G401.6 (cell line): Measurements from ENCODE around the gene USP24.

Source experiments
- FAIRE-seq: peaks from 2 replicates; lab custom pipeline; 2012; peaks lifted over from hg19 to GRCh38; lab: Jason Lieb, UNC

USP24 gene

DNA sequence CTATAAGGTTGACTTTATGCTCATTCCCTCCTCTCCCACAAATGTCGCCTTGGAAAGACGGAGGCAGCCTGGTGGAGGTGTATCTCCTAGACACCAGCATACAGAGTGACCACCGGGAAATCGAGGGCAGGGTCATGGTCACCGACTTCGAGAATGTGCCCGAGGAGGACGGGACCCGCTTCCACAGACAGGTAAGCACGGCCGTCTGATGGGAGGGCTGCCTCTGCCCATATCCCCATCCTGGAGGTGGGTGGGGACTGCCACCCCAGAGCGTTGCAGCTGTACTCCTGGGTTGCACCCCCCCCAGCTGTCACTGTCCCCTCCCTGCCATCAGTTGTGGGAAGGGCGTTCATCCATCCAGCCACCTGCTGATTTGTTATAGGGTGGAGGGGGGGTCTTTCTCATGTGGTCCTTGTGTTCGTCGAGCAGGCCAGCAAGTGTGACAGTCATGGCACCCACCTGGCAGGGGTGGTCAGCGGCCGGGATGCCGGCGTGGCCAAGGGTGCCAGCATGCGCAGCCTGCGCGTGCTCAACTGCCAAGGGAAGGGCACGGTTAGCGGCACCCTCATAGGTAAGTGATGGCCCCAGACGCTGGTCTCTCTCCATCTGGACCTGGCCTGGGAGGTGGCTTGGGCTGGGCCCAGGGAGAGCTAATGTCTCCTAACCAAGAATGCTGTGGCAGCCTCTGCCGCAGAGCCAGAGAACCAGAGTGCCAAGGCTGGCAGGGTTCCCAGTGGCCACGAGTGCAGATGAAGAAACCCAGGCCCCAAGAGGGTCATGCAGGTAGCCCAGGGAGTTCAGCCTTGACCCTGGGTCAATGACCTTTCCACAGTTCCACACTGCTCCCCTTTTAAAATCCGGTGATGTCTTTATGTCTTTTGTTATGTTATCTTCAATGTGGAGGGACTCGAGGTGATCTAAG, 162.7 kb downstream of the USP24 start:
- FAIRE-seq: no peak

DNA sequence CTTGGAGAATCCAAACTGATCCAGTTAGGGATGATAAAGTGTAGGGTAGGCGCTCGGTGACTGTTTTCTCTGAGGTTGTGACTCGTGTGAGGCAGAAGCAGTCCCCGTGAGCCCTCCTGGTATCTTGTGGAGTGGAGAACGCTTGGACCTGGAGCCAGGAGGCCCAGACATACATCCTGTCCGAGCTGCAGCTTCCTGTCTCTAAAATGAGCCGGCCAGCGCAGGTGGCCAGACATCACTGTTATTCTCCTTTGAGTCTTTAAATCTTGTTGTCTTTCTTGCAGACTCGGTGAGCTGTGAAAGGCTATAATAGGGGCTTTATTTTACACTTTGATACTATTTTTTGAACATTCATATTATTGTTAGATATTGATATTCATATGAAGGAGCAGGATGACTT, 163.5 kb downstream of the USP24 start:
- no peak for FAIRE-seq

DNA sequence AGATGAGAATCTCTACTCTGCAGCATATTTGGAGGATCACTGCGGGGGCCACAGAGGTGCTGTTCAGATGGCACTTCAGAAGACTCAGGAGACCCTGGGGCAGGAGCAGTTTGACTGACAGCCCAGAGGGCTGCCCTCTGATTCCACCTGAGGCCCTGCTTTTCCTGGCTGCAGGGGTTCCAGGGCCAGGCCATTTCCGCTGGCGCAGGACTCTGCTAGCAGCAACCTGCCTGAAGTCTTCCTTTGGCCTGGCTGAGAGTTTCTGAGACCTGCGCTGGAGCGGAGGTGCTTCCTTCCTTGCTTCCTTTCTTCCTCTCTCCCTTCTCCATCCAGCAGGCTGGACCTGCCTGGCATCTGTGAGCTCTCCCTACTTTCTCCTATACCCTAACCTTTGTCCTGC, 164.0 kb downstream of the USP24 start:
- FAIRE-seq: no peak

DNA sequence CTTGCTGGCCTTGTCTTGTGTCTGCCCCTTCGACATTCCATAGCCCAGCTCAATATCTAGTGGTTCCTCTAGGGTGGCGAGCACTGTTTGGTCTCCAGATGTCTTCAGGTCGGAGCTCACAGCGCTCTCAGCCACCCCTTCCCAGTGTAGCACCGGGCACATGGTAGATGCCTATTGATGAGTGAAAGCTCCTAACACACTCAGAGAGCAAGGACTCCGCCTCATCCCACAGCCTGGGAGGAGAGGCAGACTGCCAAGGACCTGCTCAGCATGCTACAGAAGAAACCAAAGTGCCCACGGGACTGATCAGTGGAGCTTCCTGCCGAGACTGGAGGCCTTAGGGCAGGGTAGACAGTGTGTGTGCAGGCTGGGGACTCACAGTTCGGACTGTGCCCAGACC, 164.9 kb downstream of the USP24 start:
- FAIRE-seq: no peak

DNA sequence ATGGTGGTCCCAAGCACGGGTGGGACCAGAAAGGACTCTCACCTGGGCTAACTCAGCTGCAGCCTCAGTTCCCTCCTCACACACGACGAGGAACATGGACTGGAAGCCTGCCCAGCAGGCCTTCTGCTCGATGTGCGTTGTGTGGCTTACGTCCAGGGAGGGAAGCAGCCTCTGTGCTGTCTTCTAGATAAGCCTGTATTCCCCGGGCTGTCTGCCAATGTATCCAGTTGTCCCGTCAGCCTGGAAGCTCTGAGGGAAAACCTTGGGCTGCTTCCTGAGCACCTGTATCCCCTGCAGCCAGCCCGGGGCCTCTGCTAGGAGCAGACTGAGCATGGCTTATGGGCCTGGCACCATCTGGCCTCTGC, 165.3 kb downstream of the USP24 start:
- FAIRE-seq: no peak

DNA sequence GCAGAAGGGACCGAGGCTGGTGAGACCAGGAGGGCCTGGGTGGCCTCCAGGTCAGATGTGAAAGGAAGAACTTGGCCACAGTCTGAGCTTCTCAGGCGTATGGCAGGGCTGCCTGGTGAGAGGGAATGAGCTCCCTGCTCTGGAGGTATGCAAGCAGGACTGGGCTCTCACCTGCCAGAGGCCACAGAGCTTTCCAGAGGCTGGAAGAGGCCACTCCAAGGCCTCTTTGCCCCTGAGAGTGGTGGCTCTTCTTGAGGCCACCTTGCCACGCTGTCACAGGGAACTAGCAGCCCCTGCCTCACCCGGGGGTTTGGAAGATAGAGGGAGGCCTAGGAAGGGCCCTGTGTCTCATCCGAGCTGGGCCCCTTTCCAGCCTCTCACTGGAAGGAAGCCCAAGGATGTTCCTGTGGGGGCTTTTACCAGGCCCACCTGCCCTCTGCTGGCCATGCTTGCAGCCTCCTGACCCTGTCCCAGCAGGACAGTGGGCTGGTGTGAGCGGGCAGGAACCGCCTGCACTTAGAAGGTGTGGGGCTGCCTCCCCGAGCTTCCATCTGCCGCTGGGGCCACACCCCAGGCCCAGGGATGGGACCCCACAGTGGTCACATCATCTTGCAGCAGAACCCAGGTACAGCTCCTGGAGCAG, 165.8 kb downstream of the USP24 start:
- no peak for FAIRE-seq

DNA sequence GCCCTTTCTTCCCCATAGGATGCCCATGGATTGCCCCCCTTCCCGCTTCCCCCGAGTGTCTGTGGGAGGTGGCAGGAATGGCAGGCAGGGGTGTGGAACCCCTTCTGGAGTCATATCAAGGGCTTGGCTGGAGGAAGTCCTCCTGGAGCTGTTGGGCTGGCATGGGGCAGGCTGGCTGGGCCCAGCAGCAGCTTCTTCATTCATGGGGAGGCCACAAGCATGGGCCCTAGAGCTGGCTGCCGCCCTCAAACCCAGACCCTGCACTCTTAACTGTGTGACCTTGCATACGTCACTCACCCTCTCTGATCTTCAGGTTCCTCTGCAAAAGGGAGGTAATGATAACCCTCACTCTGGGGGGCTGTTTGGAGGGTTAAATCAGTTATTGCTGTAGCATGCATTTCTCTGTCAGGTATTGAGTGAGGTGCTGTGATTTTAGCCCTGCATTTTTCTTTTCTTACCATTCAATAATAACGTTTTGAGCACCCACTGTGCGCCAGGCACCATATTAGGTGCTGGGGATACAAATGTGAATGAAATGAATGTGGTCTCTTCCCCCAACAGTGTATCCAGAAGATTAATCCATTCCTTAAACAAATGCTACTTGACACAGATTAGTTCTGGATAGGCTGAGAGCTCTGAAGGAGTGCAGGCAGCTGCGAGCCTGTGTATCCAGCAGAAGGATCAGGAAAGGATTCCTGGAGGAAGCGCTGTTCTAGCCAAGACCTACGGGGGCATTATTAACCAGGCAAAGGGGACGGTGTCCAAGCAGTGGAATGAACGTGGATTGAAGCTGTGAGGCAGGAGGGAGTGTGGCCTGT, 166.5 kb downstream of the USP24 start:
- FAIRE-seq: no peak

DNA sequence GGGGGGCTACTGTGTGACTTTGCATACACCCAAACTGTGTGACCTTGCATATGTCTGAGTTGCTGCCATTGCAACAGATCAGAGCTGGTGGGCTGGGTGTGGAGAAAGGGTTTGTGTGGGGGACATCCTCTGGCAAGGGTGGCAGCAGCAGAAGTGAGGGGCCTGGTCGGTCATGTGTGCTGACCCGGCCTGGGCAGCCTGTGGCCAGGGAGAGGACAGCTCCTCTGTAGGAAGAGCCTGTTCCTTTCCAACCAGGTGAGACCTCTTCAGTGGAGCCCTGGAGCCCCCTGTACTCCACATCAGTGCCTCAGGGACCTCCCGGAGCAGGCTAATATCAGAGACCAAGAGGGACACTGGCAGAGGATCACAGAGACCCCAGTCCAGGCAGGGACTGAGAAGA, 167.6 kb downstream of the USP24 start:
- no peak for FAIRE-seq

DNA sequence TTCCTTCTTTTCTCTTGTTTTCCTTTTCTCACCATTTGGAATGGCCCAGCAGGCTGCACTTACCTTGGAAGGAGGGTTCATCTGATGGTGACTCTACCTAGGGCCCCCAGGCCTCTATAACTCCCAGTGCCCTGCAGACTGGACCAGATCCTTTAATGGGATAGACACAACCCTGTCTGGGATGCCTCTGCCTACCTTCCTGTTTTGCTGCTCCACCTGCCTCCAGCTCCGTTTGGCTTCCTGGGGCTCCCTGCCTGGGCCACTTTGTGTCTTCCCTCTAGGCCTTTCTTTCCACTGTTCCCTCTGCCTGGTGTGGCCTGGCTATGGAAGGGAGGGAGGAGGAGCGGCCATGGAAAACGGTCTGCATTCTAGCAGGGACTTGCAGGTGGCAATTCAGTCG, 168.3 kb downstream of the USP24 start:
- no peak for FAIRE-seq

DNA sequence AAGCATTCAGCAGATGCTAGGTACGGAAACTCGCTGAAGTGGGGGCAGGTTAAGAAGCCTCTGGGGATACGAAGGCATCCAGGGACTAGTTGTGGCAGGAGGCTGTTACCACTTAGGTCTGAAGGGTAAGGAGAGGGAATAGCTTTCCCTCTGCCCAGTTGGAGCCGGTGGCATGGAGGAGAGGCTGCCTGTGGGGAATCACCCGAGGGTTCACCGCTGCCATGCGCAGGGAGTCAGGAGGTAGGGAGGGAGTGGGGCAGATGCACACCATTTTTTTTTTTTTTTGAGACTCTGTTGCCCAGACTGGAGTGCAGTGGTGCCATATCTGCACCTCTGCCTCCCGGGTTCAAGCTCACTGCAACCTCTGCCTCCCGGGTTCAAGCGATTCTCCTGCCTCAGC, 169.7 kb downstream of the USP24 start:
- FAIRE-seq: no peak

DNA sequence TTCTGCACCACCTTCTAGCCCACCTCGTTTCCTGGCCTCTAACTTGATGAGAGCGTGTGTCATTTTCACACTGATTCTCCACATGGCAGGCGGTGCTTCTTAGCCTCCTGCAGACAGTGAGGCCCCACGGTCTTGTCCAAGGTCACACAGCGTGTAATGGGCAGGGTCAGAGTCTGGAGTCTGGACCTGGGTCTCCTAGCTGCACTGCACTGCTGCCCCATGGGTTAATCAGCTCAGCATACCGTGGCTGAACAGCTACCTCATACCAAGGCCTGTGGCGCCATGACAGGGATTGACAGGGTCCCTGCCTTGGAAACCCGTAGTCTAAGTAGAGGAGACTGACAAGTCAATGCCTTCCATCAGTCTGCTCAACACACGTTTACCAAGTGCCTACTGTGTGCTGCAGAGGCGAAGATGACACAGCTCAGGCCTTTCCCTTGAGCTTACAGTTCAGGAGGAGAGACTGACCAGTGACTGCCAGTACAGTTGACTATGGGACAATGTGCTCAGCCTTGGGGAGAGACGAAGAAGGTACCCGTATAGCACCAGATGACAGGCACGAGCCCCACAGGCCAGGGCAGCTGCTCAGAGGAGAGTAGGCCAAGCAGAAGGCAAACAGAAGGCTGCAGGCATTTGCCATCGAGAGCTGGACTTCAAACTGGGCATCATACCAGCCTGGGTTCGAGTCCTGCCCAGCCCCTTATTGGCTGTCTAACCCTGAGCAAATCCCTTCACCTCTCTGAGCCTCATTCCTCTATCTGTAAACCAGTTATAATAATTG, 170.4 kb downstream of the USP24 start:
- FAIRE-seq: no peak

DNA sequence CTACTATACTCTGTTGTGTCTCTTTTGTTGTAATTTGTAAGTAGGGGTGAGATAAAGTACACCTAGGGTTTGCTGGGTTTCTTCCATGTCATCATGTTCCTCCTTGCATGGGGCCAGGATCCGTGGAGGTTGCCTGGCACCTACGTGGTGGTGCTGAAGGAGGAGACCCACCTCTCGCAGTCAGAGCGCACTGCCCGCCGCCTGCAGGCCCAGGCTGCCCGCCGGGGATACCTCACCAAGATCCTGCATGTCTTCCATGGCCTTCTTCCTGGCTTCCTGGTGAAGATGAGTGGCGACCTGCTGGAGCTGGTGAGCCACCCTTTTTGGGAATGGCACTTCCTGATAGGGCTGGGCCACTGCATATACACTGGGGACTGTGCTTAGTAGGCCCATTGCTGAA, 171.4 kb downstream of the USP24 start:
- FAIRE-seq: no peak

DNA sequence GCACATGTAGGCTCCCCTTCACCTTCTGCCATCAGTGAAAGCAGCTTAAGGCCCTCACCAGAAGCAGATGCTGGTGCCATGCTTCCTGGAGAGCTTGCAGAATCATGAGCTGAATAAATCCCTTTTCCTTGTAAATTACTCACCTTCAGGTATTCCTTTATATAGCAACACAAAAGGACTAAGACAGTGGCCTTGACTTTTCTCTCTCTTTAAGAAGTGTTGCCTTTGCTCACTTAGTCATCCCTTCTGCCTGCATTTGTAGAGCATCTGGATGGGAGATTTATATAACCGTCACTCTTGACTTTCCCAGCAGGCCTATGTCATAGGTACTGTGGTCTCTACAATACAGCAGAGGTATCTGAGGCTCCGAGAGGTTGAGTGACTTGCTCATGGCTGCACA, 172.2 kb downstream of the USP24 start:
- FAIRE-seq: no peak

DNA sequence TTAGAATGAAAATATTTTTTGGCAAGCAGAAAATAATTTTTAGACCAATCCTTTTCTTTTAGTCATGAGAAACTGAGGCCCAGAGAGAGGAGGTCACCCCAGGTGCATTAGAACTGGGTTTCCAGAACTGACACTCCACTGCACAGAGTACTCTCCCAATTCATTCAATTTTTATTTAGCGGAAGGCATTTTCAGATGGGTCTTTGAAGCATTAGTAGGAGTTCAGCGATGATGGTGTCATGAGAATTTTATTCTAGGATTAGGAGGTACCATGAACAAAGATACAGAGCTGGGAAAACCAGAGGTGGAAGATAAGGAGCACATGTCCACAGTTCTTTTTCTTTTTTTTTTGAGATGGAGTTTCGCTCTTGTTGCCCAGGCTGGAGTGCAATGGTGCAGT, 173.6 kb downstream of the USP24 start:
- FAIRE-seq: no peak

DNA sequence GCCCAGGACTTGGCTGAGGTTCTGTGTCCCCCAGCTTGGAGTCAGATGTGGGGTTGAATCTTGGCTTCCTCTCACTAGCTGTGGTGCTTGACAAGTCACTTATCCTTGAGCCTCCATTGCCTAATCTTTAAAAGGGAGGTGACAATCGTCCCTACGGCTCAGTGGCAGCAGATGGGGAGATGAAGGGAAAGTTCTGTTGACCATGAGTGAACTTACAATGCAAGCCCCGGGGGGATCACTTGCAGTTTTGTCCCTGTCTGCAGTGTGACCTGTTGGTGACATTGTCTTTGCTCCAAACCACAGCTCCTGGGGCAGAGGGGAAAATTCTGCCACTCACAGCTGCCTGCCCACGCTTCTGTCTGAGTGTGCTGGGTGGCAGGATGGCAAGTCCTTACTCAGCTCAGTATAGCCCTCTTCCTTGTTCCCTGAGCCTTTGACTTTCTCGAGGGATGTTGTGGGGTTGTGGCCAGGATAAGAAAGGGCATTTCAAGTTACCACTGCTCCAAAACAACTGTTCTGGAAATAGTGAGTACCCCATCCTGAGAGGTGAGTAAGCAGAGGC, 174.2 kb downstream of the USP24 start:
- FAIRE-seq: no peak

DNA sequence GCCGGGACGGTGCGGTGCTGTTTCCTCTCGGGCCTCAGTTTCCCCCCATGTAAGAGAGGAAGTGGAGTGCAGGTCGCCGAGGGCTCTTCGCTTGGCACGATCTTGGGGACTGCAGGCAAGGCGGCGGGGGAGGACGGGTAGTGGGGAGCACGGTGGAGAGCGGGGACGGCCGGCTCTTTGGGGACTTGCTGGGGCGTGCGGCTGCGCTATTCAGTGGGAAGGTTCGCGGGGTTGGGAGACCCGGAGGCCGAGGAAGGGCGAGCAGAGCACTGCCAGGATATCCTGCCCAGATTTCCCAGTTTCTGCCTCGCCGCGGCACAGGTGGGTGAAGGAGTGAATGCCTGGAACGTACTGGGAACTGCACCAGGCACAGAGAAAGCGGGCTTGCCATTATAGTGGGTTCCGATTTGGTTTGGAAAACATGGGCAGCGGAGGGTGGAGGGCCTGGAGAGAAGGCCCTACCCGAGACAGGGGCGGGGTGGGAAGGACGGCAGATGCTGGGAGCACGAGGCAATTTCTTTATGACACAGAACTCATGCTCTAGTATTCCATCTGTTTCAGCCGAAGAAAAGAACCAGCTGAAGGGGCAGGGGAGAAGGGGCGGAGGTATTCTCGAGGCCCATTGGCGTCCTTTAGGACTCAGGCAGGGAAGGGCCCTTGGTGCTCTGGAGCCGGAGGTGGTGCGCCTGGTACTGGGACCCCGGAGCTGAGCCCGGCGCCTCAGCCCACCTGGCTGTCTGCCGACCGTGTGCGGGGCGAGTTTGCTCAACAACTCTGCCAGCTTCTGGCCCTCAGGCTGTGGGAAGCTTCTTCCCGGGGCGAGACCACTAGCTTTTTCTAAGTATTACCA, 174.9 kb downstream of the USP24 start:
- no peak for FAIRE-seq

DNA sequence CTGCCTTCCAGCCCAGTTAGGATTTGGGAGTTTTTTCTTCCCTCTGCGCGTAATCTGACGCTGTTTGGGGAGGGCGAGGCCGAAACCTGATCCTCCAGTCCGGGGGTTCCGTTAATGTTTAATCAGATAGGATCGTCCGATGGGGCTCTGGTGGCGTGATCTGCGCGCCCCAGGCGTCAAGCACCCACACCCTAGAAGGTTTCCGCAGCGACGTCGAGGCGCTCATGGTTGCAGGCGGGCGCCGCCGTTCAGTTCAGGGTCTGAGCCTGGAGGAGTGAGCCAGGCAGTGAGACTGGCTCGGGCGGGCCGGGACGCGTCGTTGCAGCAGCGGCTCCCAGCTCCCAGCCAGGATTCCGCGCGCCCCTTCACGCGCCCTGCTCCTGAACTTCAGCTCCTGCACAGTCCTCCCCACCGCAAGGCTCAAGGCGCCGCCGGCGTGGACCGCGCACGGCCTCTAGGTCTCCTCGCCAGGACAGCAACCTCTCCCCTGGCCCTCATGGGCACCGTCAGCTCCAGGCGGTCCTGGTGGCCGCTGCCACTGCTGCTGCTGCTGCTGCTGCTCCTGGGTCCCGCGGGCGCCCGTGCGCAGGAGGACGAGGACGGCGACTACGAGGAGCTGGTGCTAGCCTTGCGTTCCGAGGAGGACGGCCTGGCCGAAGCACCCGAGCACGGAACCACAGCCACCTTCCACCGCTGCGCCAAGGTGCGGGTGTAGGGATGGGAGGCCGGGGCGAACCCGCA, 175.7 kb downstream of the USP24 start, which contains the start of gene PCSK9:
Gene PCSK9, plus strand, starts transcription at position 207 of the 741 bp plus-strand sequence. Its CDS starts 290 bp downstream, at position 497.
- no peak for FAIRE-seq

DNA sequence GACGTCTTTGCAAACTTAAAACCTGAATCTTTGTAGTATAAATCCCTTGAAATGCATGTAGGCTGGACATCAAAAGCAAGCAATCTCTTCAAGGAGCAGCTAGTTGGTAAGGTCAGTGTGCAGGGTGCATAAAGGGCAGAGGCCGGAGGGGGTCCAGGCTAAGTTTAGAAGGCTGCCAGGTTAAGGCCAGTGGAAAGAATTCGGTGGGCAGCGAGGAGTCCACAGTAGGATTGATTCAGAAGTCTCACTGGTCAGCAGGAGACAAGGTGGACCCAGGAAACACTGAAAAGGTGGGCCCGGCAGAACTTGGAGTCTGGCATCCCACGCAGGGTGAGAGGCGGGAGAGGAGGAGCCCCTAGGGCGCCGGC, 176.2 kb downstream of the USP24 start:
- FAIRE-seq: no peak

DNA sequence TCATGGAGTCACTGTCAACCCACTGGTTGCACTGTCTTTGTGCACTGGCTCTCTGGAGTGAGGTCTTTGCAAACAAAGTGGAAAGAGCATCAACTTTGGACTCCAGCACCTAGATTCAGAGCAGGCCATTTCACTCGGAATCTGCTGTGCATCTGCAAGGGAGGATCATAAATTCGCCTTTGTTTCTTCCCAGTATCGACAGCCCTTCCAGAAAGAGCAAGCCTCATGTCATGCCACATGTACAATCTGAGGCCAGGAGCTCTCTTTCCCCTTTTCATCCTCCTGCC, 176.7 kb downstream of the USP24 start:
- FAIRE-seq: no peak
